Measurements from ENCODE around the gene ZBTB48.
"Not testable (repeated sequence)": the region's sequence is repeated elsewhere in the genome, so short reads cannot be mapped to it uniquely, and the experiment has no call there.

Gene ZBTB48

DNA sequence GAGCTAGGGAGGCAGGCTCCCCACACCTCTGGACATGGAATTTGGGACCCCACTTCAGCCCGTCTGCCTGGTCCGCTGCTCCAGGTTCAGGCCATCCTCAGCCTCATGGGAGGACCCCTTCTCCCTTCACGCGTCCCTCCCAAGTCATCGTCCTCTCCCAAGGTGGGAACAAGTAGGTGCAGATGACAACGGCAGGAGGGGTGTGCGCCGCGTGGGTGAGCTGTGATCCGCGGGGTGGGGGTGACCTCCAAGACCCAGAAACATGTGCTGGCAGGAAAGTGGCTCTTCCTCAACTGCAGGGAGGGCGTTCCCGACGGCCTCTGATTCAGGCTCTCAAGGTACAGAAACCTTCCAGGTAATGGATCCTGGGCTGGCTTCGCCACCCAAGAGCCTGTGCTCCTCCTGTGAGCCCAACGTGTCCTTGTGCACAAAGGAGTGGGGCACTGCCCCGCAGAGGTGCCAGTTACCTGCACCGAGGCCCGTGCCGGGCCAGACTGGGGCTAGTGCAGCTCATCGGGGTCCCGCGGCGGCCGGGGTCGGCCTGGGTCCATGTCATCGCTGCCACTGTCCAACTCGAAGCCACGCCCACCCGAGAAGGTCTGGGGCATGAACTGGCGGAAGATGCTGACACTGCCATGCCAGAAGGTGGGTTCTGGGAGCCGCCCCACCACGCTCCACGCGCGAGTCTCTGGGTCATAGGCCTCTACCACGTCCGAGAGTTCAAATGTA, 13.2 kb downstream of the ZBTB48 start:
- no peak for DNase-seq

DNA sequence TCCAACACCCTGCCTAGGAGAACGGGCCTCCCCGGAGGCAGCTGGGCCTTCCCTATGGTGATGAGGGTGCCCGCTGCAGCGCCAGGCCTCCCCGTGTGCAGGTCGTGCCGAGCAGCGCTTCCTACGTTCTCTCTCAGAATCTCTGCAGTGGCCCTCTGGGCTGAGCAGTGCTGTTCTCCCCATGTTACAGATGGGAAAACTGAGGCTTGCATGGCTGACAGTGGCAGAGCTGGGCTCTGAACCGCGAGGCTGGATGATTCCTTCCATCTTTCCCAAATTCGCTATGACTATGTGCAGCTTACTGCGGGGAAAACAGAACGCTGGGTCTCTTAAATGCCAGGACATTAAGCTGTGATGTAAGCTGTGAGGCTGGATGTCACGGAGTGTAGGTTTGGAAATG, 14.0 kb downstream of the ZBTB48 start:
- DNase-seq: no peak

DNA sequence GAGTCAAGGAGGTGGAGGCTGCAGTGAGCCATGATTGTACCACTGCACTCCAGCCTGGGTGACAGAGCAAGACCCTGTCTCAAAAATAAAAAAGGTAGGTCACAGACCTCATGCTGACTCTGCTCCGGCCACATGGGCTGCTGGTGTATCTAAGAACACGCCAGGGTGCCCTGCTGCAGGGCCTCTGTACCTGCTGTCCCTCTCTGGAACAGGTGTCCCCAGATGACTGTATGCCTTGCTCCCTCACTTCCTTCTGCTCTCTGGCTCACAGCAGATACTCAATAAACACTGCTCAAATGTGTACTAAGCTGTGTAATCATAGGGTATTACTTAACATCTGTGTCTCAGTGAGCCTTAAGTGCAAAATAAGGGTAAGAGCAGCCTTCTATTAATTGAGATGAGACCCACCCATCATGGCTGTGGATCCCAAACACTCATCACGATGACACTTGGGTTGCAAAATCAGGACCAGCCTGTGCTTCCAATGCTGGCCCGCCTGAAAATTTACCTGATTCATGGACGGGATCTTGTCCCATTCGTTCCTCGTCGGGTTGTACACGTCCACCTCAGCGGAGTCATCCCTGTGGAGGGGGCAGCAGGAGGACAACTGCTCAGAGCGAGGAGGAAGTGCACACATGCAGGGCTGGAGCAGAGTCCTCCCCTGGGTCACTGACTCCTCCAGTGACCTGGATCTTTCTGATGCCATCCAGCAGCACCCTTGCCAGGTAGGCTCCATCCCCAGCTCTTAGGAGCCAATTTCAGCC, 15.4 kb downstream of the ZBTB48 start:
- DNase-seq: no peak

DNA sequence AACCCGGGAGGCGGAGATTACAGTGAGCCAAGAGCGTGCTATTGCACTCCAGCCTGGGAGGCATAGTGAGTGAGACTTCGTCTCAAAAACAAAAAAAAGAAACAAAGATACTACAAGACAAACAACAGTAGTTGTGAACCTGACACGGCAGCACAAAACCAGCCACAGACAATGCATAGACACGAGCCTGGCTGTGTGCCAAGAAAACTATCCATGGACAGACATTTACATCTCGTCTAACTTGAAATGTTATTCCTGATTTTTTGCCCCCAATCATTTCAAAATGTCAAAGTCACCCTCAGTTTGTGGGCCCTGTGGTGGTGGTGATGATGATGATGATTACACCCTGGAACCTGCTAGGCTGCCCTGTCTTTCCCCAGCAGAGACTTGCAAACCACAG, 16.6 kb downstream of the ZBTB48 start:
- no peak for DNase-seq

DNA sequence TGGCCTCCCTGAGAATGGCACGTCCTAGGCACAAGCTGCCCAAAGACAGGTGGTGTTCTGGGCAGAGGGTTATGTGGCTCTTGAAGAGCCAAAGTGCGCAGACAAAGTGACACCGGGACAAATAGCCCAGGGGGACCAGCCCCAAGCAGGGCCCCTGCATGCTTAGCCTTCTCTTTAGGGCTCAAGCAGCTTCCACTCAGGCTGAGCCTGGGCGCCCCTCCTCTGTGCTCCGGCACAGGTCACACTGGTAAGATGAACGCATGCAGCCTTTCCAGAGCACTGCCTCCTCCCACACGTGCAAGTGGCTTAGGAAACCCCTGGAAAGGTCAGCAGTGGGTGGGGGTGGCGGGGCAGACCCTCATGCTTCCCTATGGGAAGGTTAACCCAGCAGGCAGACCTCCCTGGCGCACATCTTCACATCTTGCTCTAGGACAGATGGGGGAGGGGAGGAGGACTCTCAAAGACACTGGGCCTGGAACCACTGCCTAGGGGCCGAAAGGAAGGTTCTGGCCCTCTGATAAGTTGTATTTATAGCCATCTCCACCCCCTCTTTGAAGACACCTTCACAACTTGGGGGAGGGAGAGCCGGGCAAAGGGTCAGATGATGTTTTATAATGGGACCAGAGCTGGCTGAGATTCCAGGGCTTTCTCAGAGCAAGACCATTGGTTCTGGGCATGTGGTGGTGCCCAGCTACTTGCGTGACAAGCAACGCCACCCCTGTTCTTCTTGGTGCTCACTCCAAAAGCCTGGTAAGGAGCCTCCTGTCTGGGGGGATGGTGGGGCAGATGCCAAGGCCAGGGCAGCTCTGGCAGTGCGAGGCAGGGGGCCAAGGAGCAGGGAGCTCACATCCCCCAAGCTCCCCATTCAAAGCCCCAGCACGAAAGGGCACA, 17.3 kb downstream of the ZBTB48 start:
- DNase-seq: no peak

DNA sequence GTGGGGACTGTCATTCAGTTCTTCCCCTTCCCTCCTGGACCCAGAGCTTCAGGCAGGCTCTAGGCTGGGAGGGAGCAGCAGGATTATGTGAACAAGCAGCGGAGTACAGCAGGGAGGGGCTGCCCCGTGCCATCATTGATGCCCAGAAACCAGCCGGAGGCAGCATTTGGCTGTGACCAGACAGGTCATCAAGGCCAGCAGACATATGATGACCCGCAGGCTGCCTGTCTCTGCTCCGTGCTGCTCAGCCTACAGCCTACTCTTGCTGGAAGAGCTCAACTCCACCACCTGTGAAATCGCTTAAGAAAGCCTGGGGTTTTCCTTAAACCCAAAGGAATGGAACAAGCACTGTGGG, 18.0 kb downstream of the ZBTB48 start:
- DNase-seq: no peak

DNA sequence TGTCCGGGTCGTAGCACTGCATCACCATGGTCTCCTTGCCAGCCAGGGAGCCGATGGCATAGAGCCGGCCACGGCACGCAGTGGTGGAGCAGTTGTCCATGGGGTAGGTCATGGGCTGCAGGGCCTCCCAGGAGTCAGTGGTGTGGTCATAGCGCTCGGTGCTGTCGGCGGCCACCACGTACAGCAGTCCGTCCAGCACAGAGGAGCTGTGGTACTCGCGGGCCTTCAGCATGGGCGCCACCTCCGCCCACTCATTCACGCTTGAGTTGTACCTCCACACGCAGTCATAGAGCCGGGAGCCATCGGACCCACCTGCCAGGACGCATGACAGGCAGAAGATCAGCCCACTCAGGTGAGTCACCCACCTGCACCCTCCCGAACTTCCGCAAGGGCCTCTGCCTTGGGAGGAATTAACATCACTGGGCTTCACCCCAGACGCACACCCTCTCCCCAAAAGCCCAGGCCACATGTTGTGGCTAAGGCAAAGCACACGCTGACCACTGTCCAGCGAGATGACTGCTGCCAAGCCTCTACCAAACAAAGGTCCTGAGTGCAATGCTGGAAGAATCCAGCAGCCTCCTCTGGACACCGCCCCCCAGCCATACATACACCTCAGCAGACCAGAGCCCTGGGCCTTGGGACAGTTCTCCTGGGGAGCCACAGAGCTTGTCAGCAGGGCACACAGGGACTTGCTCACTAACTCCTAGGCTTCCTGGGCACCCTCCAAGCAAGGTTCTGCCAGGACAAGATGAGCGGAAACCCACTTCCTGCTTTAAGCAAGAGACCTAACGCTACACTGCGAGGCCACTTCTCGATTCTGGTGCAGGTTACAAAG, 19.6 kb downstream of the ZBTB48 start:
- no peak for DNase-seq

DNA sequence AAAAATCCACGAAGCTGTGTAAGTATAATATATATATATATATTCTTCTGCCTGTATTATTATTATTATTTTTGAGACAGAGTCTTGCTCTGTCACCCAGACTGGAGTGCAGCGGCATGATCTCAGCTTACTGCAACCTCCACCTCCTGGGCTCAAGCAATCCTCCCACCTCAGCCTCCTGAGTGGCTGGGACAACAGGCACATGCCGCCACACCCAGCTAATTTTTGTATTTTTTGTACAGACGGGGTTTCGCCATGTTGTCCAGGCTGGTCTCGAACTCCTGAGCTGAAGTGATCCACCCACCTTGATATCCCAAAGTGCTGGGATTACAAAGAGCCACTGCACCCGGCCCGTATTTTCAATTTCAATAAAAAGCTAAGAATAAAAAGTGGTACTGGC, 20.2 kb downstream of the ZBTB48 start:
- not testable (repeated sequence) for DNase-seq

DNA sequence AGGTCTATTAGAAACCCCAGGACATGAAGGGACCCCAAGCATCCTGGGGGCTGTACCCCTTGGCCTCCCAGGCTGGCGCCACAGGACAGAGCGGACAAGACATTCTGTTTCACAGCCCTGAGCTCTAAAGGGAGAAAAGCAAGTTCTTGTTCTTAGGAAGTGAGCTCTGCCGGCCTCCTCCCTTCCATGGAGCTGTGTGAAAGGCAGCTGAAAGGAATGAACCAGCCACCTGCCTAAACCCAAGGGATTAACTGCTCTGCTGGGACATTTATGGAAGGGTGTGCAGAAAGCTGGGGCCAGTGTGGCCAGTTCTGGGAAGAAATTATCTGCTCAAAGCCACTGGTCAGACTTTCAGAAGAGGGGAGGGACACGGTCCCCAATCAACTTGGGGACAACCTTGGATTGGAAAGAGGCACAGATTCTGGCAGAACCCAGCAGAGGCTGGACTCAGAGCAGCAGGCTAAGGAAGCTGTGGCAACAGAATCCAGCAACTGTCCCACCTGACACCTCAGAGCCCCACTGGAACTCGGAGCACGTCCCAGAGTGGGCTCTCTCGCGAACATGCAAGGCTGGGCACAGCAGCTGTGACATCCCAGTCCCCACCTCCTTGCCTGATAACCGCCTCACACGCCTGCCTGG, 20.7 kb downstream of the ZBTB48 start:
- no peak for DNase-seq

DNA sequence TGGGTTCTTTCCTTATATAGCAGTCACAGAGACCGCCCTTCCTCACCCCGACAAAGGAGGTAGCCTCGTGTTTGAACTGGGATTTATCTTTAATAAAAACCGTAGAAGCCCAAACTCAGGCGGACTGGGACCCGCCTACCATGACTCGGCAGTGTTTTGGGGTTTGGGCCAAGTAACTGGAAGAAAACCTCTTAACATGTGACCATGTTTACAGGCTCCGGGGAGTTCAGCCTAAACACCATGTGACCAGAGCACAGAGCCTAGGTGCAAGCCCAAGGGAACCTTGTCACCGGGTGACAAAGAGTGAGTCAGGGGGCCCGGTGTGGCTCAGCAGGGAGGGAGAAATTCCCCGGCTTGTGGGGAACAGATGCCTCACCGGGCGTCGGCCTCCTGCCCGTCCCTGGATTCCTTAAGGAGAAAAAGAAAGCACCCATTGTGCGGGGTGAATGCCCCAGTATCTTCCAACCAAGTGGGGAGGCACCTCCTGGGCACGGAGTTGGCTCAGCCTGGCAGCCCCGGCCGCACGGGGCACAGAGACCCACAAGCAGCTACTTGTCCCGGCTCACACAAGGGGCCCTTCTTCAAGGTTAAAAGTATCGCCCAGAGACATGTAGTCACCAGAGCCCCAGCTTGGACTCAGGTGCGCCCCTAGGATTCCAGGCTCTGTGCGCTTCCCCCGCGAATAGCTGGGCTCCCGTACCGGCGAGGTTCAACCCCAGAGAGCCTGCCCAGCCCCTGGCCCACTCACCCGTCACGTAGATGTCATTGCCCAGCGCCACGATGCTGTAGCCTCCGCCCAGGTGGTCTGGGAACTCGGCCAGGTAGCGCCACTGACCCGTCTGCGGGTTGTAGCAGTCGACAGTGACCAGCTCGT, 21.5 kb downstream of the ZBTB48 start:
- peak; percentile 26 for DNase-seq

DNA sequence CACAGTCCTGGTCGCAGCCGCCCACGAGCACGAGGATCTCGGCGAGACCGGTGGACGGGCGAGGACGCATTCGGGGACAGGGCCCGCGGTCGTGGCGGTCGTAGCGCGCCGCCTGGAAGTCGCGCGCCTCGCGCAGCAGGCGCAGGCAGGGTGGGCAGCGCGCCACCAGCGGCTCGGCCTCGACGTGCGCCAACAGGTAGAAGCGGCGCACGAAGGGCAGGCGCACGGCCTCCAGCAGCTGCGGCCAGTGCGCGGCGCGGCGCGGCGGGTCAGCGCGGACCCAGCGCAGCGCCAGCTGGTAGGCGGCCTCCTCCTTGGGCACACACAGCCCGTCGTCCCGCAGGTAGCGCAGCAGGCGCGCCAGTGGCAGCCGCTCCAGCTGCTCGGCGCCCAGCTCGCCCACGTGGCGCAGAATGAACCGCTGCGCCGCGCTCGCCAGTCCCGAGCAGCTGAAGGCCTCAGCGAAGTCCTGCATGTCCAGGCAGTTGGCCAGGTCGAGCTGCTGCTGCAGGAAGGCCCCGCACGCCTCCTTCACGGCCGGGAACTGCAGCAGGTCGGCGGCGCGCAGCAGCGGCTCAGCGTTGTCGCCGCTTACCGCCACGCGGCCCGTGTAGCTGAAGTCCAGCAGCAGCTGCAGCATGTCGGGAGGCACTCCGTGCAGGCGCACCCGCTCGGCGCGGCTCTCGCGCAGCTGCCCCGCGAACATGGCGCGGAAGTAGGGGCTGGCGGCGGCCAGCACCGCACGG, 22.3 kb downstream of the ZBTB48 start:
- DNase-seq: no peak

DNA sequence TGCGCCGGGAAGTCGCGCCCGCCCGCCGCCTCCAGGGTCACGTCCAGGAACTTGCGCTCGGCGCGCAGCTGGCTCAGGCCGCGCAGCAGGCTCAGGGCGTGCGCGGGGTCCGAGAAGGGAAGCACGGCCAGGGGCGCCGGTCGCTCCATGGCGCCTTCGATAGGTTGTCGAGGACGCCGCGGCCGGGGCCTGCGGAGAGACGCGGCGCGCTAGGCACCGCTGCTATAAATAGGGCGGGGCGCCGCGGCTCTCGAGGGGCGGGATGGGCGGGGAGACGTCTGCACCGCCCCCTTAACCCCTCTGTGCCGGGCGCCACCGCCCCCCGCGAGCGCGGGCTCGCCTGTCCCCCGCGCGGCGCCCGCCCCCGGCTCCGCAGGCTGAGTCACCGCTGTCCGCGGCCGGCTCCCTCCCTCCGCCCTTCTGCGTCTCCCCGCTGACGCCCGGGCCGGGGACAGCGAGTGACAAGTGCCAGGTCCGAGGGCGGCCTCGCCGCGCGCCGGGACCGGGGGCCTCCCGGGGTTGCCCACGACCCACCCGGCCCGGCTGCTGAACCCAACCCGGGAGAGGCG, 23.0 kb downstream of the ZBTB48 start, which contains the start of gene KLHL21:
Gene KLHL21, minus strand, starts transcription at position 201 of the 569 bp plus-strand sequence. Its CDS starts 52 bp downstream, at position 149.
- DNase-seq: peak; percentile 35

DNA sequence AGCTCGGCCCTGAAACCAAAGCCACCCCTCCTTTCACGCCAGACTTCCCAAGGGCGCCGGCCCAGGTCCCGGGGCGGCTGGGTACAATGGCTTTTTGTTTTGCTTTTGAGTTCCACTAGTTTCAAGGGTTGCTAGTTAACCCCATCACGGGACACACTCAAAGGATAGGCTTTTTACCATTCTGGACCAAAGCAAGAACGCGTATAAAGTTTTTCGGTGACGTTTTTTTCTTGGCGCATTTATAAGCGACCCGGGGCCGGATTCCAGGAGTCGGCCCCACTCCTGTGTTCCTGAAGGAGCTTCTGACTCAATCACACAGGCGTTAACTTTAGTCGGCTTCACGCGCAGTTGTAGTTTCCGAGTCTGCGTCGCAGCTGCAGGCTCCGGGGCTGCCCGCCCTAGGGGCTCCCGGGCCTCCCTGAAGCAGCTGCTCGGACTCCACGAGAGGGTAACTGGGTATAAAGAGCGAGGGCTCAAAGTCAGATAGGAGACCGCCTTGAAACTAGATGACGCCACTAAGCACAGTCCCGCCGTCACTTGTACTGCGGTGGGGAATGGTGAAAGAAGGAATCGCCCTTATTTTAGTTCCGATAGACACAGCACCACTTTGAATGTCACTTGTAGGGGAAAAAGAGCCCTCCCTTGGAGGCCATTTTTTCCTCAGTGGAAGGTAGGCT, 23.6 kb downstream of the ZBTB48 start:
- no peak for DNase-seq

DNA sequence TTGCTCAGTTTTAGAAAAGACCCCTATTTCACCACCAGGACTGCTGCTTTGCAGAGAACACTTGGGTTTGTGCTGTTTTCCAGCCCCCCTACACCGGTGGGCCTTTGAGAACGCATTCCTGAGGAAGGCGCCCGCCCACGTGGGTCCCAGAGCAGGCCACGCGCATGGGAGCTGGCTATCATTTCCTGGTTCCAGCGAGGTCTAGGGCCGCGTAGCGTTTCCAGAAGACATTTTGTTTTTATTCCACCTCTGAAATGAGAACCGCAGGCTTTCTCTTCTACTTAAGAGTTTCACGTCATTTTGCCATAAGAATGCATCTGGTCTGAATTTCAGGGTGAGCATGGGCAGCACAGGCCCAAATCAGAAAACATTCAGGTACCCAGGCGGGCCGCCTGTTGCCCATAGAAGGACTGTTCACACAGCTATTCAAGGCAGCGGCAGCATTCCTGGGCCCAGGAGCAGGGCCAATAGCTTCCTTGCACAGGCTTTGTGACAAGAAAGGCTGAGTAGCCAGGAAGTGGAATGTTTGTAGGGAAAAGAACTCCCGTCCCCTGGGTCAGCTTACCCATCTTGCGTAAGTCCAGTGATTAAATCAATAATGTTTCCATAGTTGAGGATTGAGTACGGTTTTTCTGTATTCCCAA, 24.2 kb downstream of the ZBTB48 start:
- DNase-seq: no peak

DNA sequence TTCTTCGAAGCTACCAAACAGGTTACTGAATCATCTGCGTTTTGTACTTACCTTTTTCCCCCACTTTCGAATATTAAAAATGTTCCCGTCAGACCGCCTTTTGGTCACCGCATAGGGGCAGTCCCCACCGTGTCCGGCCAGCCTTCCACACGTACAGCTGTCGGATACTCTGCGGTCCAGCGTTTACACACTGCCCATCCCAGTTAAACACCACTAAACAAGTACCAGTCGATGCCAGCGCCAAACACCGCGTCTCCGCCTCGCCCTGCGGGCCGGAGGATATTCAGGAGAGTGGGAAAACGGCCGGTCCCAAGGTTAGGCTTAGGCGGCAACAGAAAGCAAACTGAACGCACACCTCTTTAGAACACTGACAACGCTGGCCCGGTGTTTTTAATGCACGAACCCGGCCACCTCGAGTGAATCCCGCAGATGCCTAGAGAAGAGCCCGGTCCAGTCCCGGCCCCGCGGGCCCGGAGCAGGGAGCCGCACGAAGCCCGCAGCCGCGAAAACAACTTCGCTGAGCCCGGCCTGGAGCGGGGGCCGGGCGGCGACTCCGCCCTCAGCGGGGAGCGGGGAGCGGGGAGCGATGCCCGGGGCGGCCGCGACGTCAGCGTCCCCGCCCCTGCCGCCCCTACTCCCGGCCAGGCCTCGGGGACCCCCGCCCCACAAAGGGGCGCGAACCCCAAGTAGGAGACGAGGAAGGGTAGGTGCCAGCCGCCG, 33.0 kb downstream of the ZBTB48 start:
- DNase-seq: peak; percentile 12

DNA sequence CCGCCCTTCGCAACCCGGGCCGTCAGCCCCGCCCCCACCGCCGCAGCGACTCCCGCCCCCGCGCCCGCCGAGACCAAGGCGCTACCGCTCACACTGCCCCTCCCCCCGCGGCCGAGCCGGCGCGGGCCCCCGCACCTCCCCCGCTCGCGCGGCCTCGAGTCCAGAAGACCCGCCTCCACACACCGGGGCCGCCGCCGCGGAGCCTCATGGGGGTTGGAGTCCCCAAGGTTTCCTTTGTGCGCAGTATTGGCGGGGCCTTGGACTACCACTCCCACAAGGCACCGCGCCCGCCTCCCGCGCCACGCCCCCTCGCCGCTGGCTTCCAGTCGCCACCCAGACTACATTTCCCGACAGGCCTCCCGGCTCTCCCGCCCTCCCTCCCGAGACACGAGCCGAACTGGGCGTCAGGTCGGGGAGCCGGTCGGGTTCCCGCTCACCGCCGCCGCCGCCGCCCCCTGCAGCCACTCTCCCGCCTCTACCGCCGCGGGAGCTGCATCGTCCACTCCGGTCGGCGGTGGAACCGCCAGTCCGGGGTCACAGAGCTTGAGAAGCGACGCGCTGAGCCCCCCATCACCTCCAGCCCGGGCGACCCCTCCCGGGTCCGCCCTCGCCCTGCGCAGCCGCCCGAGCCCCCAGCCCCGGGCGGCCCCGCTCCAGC, 33.7 kb downstream of the ZBTB48 start, which contains the start of gene PHF13:
Gene PHF13, plus strand, starts transcription at position 371 of the 658 bp plus-strand sequence. CDS start 336 bp downstream, outside the sequence.
- peak; percentile 95 for DNase-seq

Measured in NCI-H1694 treated with DMSO at 0.1 percent for 48 hours (cell line).